Measurements from ENCODE around the gene PDE1C.
"Not testable (repeated sequence)": the region's sequence is repeated elsewhere in the genome, so short reads cannot be mapped to it uniquely, and the experiment has no call there.

Gene PDE1C

DNA sequence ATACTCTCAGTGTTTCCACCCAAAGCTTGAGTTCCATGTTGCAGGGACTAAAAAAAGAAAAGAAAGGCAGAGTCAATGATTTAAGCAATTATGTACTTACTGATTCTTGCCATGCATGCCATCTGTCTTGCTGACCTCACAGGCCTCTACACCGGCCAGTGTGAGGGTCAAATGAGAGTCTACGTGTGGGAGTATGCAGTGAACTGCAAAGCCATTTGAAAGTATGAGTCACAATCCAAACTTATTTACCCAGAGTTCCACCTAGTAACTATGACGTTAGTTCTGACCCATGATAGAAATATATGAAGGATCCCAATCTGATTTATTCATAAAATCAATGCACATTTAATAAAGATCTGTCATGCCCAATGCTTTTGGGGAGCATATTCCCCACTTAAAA is 26.5 kb downstream of the PDE1C start:
- DNase-seq (ENCODE audit: low spot score): no peak

- no peak for DNase-seq (ENCODE audit: low spot score)
Measured at GRCh38 chr7:32042900-32043299, 27.3 kb downstream of the PDE1C start.

DNA sequence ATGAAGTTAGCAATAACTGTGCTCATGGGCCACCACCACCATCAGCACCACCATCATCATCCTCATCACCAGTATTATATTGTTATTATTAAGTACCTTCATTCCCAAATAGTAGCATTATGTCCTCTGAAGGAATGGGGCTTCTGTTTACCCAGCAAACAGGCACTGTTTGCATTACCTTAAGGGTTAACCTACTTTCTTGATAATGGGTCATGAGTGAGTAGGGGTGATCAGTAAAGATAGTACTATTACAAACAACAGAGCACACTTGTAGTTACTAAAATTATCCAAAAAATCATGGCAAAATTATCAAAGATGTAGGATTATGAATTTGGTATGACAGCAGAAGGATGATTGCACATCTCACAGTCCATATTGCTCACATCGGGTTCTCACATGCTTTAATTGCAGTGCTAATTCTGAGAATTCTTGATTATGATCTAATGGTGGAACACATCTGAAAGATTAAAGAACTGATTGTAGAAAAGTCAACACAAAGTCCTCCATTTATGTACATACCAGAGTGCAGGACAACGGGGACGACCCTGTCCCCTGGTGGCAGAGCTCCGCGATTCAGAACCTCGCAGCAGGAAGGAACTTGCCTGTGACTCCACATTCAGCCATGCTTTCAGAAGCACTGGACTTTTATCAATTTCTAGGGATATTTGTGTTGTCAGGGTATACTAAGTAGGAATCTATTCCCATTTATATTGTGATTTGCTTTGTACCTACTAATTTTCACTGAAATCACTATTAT is 31.0 kb downstream of the PDE1C start:
- DNase-seq (ENCODE audit: low spot score): no peak

GRCh38 chr7:32037650-32038198 is 32.5 kb downstream of the PDE1C start:
- no peak for DNase-seq (ENCODE audit: low spot score)

DNA sequence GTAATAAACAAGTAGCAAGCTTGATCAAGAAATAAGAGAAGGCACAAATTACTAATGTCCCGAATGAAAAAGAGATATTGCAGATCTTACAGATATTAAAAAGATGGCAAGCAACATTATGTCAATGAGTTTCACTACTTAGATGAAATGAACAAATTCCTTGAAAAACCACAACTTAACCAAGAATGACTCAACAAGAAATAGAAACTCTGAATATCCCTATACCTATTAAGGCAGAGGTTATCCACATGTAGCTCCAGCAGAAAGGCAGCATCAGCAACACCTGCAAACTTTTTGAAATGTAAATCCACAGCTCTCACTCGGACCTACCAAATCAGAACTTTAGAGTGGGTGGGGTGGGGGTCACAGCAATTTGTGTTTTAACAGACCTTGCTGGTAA is 33.6 kb downstream of the PDE1C start:
- DNase-seq (ENCODE audit: low spot score): no peak

DNA sequence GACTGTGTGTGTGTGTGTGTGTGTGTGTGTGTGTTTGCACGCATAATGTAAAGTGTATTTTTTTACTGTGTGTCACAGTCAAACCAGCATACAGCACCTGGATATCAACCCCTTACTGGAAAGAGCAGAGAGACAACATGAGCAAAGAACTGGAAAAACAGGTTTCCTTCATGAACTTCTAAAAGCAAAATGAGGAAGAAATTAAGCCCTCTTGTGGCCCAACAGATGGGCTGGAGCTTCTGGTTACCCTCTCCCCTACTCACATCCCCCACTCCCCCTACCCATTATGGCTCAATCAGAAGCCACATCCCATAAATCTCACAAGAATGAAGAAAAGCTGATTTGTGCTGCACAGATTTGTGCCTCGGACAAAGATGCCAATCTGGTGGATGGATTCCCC is 36.2 kb downstream of the PDE1C start:
- no peak for DNase-seq (ENCODE audit: low spot score)

- no peak for DNase-seq (ENCODE audit: low spot score)
Measured at GRCh38 chr7:32033006-32033405, 37.2 kb downstream of the PDE1C start.

DNA sequence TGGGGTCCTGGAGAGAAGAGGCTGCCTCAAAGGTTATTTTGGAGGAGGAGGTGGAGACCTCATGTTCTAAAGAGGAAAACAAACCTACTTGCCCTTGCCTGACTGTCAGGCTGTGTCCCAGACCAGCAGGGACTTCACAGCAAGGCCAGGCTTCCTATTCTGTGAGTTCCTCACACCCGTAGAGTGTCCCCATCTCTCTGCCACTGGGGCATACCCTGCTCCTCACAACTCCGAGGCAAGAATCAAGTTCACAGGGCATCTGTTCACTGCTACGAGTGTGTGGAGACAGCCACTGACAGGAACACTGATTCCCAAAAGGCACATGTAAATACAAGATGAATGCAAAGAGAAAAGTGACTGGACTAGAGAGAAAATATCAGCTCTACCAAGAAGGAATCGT is 38.0 kb downstream of the PDE1C start:
- no peak for DNase-seq (ENCODE audit: low spot score)

DNA sequence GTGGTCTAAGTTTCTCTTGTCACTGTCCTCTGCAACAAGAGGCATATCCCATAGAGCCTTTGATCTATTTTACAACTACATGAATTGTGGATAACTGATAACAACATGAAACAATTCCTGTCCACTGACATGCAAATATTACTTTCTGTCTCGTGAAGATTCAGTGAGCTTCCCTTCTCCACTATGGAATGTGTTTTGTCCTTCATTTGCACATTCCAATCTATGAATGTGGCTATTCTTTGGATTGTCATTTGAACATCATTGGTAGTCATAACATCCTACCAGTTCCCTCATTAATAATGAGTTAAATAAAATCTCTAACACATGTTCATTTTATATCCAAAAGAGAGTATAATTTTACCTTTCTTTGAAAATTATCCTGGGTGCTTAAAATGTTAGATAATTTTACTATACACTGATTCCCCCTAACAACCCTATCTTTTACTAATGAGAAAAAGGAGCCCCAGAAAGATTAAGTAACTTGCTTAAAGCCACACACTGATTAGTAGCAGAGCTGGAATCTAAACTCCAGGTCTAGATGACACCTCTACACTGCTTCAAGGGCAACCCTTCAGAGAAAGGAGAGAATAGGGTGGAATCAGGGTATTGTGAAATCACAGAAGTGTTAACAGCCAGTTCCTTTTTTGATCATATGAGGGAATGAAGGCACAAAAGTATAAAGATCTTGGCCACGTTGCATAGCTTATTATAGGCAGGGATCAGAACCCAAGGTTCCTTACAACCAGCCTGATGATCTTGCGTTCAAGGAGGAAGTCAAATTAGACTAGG is 39.1 kb downstream of the PDE1C start:
- DNase-seq (ENCODE audit: low spot score): no peak

GRCh38 chr7:32026083-32026425 is 44.2 kb downstream of the PDE1C start:
- no peak for DNase-seq (ENCODE audit: low spot score)

DNA sequence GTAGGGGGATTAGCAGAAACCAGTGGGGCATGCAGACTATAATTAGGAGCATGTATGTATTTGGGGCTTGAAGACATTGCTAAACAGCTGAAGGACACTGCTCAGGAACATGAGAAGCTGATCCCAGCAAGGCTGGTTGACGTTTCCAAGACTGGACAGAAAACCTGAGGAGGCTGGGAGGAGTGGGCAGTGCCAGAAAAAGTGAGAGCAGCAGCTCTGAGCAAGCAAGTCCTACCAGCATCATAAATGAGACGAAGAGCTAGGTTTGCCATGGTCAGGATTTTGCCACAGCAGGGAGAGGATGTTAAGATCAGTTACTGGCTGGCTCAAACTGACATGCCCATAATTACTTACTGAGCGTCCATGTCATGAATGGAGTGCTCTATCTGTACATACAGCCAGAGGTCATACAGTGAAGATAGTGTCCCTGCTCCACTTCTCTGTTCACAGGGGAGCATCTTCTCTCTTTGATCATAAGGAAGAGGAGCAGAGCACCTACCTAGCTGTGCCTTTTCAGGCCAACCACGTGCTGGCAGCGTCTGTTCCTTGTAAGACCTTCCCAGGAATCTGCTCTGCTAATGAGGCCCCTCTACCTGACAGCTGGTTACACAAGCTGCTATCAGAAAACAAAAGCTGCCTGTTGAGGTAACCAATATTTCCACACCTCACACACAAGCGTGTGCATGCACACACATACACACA is 44.7 kb downstream of the PDE1C start:
- no peak for DNase-seq (ENCODE audit: low spot score)

GRCh38 chr7:32023376-32023775 is 46.8 kb downstream of the PDE1C start:
- DNase-seq (ENCODE audit: low spot score): no peak

GRCh38 chr7:32022966-32023365 is 47.2 kb downstream of the PDE1C start:
- no peak for DNase-seq (ENCODE audit: low spot score)

DNA sequence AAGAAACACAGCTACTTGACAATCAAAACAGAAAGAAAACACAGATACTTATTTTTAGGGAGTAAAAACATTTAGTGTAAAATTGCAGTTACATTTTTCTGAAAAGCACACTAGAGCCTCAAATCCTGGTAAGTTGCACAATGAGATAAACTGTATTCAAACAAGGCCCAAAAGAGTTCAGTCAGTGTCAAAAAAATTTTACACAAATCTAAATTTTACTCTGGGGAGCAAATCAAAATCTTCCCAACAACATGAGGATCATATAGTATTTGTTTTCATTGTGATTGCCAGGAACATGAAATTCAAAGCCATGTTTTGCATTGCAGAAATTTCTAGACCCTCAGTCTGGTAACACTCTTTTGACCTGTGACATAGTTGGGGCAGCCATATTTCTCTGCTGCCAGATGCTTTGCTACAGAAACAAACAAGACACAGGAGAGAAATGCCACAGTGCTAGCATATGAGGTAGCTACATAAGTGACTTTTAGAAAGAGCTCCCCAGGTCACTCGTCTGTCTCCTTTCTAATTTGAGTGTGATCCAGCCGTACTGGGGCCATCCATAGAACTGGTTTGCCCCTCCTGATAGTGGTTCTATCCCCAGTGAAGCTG is 49.6 kb downstream of the PDE1C start:
- no peak for DNase-seq (ENCODE audit: low spot score)

GRCh38 chr7:32018845-32019578 is 51.2 kb downstream of the PDE1C start:
- DNase-seq (ENCODE audit: low spot score): no peak

DNA sequence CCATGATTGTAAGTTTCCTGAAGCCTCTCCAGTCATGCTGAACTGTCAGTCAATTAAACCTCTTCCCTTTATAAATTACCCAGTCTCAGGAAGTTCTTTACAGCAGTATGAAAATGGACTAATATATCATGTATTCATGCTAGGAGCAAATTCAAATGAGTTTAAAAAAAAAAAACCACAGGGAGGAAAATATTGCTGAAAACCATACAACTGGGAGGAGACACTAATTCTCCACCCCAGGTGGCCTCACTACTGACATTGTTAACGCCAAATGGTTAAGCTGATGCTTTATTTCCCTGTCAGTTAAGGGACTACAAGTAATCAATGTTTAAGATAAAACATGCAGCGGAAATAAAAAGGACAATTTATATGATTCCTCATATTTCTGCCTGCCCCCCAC is 55.1 kb downstream of the PDE1C start:
- no peak for DNase-seq (ENCODE audit: low spot score)

- DNase-seq (ENCODE audit: low spot score): not testable (repeated sequence)
Measured at GRCh38 chr7:32013471-32013870, 56.7 kb downstream of the PDE1C start.

DNA sequence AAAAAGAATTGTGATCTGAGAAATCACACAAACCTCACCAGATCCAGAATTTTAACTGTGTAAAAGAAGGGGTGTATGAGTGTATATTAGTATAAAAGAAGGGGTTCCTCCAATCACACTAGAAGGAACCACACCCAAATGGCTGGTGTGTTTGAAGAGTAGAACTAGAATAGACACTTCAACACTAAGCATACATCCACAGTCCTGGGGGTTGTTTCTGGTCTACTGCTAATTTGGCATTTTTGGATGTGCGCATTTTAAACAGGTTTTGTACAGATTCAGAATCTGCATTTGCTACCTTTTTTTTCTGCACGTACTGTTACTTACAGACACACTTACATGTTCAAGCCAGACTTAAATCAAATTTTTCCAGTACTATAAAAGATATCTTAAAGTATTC is 64.6 kb downstream of the PDE1C start:
- DNase-seq (ENCODE audit: low spot score): no peak

DNA sequence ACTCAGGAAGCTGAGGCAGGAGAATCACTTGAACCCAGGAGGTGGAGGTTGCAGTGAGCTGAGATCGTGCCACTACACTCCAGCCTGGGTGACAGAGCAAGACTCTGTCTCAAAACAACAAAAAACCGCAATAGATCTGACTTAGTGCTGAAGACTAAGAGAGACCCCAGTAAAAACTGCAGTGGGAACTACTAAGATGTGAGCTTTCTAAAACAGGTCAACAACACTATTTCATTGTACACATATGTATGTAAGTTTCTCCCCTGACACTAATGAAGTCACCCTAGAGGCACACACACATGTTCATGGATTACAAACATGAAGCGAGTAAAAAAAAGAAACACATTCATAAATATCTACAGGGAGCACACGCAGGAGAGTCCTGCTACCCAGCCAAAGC is 68.3 kb downstream of the PDE1C start:
- DNase-seq (ENCODE audit: low spot score): no peak

DNA sequence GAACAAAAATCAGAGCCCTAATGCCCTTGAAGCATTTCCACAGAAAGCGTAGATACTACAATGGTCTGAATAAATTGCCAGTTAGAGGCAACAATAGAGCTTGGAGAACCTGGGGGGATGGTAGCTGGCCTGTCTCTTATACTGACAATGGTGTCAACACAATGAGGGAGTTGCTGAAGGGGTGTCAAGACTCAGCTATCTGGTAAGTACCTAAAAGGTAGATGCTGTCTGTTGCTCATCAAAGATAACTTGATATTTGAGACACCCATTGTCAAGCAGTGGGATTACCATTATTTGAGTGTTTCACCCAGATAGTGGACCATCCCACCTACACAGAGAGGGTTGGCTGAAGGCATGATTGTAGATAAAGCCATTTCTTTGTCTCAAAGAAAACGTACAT is 72.8 kb downstream of the PDE1C start:
- DNase-seq (ENCODE audit: low spot score): no peak

- DNase-seq (ENCODE audit: low spot score): no peak
Measured at GRCh38 chr7:31995134-31995533, 75.1 kb downstream of the PDE1C start.

DNA sequence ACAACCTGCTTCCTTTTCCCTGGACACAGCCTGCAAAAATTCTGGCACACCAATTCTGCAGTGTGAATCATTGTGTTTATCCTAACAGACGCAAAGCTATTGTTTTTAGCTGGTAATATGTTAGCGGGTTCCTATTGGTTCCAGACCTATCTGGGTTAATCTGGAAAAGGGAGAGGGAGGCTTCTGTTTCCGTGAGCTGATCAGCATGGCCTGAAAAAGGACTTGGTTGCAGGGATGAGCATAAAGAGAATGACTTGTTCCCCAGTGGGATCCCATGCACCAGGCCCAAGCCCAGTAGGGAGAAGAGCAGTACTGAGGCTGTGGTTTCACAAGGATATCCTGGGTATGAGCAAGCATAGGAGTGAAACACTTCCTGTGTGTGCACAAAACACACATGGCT is 78.4 kb downstream of the PDE1C start:
- no peak for DNase-seq (ENCODE audit: low spot score)
